Uterus (tissue), 4 donors: ENCODE data around the gene BCORL1. TPM values are rescaled to one million over a fixed set of nuclear protein-coding genes. Genes with fewer than 3 reads are reported as not detected.

ENCODE experiments used
- DNase-seq, 2 donors: peaks; one replicate each; pipeline ENCODE4 v3.0.0-alpha.2; 2019 to 2020
- H3K27ac ChIP-seq, 2 donors: fragments of 200-600 bp; sonication (generic); 1 replicate in 1 of 2; 2 replicates in 1 of 2; pipeline ENCODE4 v1.5.1; 2016 to 2018
- H3K27me3 ChIP-seq, 2 donors: fragments of 200-600 bp; sonication (generic); one replicate each; pipeline ENCODE4 v1.5.1; 2018 to 2019; ENCODE audit warnings: control low read depth in 1 of 2
- H3K36me3 ChIP-seq, 2 donors: fragments of 200-600 bp; sonication (generic); one replicate each; pipeline ENCODE4 v1.5.1; 2019; ENCODE audit warnings: control low read depth in 1 of 2
- H3K4me1 ChIP-seq, 2 donors: fragments of 200-600 bp; sonication (generic); one replicate each; pipeline ENCODE4 v1.5.1; 2018 to 2019; ENCODE audit warnings: control low read depth in 1 of 2
- H3K4me3 ChIP-seq, 2 donors: fragments of 200-600 bp; sonication (generic); 1 replicate in 1 of 2; 2 replicates in 1 of 2; pipeline ENCODE4 v1.5.1; 2018 to 2019; ENCODE audit warnings: mild to moderate bottlenecking in 1 of 2
- H3K9me3 ChIP-seq, 2 donors: fragments of 200-600 bp; sonication (generic); one replicate each; pipeline ENCODE4 v1.5.1; 2019; ENCODE audit warnings: control low read depth in 1 of 2
- CTCF ChIP-seq, 4 experiments: fragments of 200-600 bp in 2 of 4; fragments of 450-650 bp in 2 of 4; sonication (generic) in 2 of 4; IDR thresholded peaks; one replicate each; pipeline ENCODE4 v1.5.1; 2016 to 2019; ENCODE audit warnings: antibody characterized with exemption in 4 of 4, mild to moderate bottlenecking in 2 of 4, moderate library complexity in 1 of 4
- POLR2A ChIP-seq, 2 donors: fragments of 450-650 bp; IDR thresholded peaks; one replicate each; pipeline ENCODE4 v1.6.1; 2016; ENCODE audit warnings: antibody characterized with exemption in 2 of 2, mild to moderate bottlenecking in 1 of 2, moderate library complexity in 1 of 2
- intact Hi-C: fragments of 100-400 bp; cut with DNase I; formaldehyde crosslinking; loops from one replicate; pipeline ENCODE4 v1.15.1; 2023; ENCODE audit warnings: low total_unique reads
- total RNA-seq, 4 donors: library from RNA; depleted of rRNA in 3 of 4; stranded (reverse); fragments of >200 nt in 3 of 4; gene quantifications; one replicate each; pipeline versions ENCODE4 v1.1.0 to v1.2.4, GENCODE V29; 2014 to 2023
- donor health status: DM: yes; HTN: yes; CAD: no.

The BCORL1 gene
- total RNA-seq, 4 donors from 2014 or later, result 0.26 to 50.8 (median 4.3) TPM

DNA sequence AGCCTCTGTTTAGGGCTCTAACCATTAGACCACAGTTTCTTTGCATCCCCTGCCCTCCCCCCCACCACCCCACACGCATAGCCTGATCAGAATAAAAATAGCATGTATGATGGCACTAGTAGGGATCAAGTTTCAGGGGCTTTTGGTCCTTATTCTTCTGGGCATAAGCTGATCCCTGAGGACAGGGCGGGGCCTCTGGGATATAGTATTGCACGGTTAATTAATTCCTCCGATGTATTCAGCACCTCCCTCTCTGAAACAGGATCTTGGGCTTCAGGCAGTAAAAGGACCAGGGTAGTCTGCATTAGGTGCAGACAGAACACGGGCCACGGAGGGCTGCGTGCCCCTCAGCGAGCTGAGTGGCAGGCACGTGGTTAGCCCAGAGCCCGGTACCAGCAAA is 70.8 kb downstream of the BCORL1 start:
- Histone ChIP-seq H3K27ac (no peak overlapping the region), H3K4me1 (no peaks in the 10 kb centered on the region), H3K9me3 (no peaks in the 10 kb centered on the region), H3K27me3 (no peaks in the 10 kb centered on the region), H3K4me3 (no peak overlapping the region), H3K36me3 (no peaks in the 10 kb centered on the region)
- DNase-seq, result no peak
- no peak for TF ChIP-seq POLR2A (IDR thresholded peaks at IDR 0.05)
- TF ChIP-seq CTCF (IDR thresholded peaks at IDR 0.05), result no peak
- intact Hi-C loops, result loop anchor here (10.0 kb wide), 1 partner anchor 128 kb away; no protein-coding TSS in a partner anchor

GRCh38 chrX:130055103-130055502 is 72.7 kb downstream of the BCORL1 start:
- peak overlapping the region; percentile 14 to 18 for H3K27ac ChIP-seq
- no peaks in the 10 kb centered on the region for H3K27me3 ChIP-seq
- peak in 1 of 2 donors; percentile 23 for DNase-seq
- TF ChIP-seq CTCF (IDR thresholded peaks at IDR 0.05), result no peak
- TF ChIP-seq POLR2A (IDR thresholded peaks at IDR 0.05), result no peak
- no peaks in the 10 kb centered on the region for H3K4me1 ChIP-seq
- H3K36me3 ChIP-seq, result no peaks in the 10 kb centered on the region
- no peaks in the 10 kb centered on the region for H3K9me3 ChIP-seq
- H3K4me3 ChIP-seq, result no peak overlapping the region
- intact Hi-C loops, result loop anchor here (10.0 kb wide), 1 partner anchor 130 kb away; no protein-coding TSS in a partner anchor

DNA sequence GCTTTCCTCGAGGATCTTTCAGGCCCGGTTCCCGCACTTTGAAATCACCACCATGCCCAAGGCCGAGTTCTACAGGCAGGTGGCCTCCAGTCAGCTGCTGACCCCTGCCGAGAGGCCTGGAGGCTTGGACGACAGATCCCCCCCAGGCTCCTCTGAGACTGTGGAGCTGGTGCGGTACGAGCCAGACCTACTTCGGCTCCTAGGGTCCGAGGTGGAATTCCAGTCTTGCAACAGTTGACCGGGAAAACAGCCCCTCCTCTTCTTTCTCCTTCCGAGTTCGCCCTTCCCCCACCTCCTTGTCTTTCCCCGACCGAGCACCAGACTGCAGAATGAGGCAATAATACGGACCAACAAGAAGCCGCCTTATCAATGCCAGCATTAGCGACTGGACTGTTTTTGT is 73.5 kb downstream of the BCORL1 start:
- H3K4me3 ChIP-seq, result no peak overlapping the region
- H3K4me1 ChIP-seq, result no peaks in the 10 kb centered on the region
- no peak for DNase-seq
- H3K36me3 ChIP-seq, result no peaks in the 10 kb centered on the region
- no peaks in the 10 kb centered on the region for H3K9me3 ChIP-seq
- no peak overlapping the region for H3K27ac ChIP-seq
- H3K27me3 ChIP-seq, result no peaks in the 10 kb centered on the region
- intact Hi-C loops, result loop anchor here (10.0 kb wide), 1 partner anchor 131 kb away; no protein-coding TSS in a partner anchor
- TF ChIP-seq POLR2A (IDR thresholded peaks at IDR 0.05) (no peak), CTCF (IDR thresholded peaks at IDR 0.05) (no peak)

DNA sequence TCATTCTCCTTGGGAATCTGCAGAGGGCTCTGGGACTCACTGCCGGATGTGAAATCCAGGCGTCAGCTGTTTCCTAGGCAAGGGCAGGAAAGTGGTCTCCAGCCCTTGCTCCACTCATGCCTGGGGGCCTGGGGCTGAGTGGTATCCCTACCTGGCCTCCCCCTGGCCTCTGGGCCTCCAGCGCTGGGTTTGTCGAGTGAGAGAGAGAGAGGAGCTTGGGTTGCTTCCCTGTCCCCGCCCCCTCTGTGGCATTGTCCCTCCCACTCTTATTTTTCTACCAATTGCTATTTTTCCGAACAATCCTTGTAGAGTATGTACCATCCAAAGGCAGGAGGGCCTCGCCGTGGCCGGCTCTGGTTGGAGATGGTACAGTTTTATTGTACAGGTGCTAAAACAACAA is 74.8 kb downstream of the BCORL1 start:
- no peaks in the 10 kb centered on the region for H3K4me1 ChIP-seq

DNA sequence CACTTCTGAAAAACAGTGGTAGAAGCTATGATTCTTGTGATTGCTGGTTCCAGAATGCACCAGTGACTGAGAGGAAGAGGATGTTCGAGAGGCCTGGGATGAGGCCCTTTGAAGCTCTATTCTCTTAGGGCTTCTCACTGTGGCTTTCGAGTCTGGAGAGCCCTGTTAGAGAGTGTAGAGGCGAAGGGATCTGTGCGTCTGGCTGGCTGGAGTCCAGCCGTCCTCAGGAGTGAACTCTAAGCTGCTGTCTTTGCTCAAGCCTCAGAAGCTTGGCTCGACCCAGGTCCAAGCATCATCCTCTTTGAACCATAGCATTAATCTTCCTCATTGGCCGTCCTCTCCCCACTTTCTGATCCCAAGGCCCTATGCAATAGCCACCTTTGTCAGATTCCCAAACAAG is 76.2 kb downstream of the BCORL1 start:
- Histone ChIP-seq H3K4me3 (no peak overlapping the region), H3K27me3 (no peaks in the 10 kb centered on the region), H3K27ac (no peak overlapping the region), H3K36me3 (no peaks in the 10 kb centered on the region), H3K4me1 (no peaks in the 10 kb centered on the region), H3K9me3 (no peaks in the 10 kb centered on the region)
- TF ChIP-seq POLR2A (IDR thresholded peaks at IDR 0.05), result no peak
- TF ChIP-seq CTCF (IDR thresholded peaks at IDR 0.05), result no peak
- intact Hi-C loops, result loop anchor here (10.0 kb wide), 1 partner anchor 134 kb away; no protein-coding TSS in a partner anchor
- no peak for DNase-seq

More for the DNA sequence above, 74.8 kb downstream of the BCORL1 start:
- no peak overlapping the region for H3K27ac ChIP-seq
- TF ChIP-seq CTCF (IDR thresholded peaks at IDR 0.05) (no peak), POLR2A (IDR thresholded peaks at IDR 0.05) (no peak)
- DNase-seq, result no peak
- H3K4me3 ChIP-seq, result no peak overlapping the region
- intact Hi-C loops, result loop anchor here (10.0 kb wide), 1 partner anchor 132 kb away; no protein-coding TSS in a partner anchor
- H3K36me3 ChIP-seq, result no peaks in the 10 kb centered on the region
- no peaks in the 10 kb centered on the region for H3K9me3 ChIP-seq
- no peaks in the 10 kb centered on the region for H3K27me3 ChIP-seq
